GM04504 (cell line): ENCODE results near the gene CD34.

ENCODE experiments used
- DNase-seq: peaks from one replicate; pipeline ENCODE4 v3.0.0-alpha.2; 2012; ENCODE audit warnings: low read depth

CD34 gene

DNA sequence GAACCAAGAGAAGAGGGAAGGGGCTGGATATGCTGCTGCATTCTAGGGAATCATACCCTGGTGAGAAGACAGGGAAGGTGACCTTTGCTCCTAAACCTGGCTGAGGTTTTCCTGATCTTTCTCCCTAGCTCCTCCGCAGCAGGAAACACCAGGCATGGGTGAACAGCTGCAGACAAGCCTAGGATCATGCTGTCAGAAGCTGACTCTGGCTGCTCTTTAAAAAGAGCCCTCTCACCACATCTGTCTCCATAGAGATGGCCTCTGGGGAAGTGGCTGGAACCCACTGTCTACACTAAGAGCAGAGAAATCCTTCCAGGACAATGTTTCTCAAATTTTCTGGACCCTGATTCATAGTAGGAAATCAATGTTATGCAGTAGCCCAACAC lies 57.6 kb downstream of the CD34 start:
- no peak for DNase-seq

DNA sequence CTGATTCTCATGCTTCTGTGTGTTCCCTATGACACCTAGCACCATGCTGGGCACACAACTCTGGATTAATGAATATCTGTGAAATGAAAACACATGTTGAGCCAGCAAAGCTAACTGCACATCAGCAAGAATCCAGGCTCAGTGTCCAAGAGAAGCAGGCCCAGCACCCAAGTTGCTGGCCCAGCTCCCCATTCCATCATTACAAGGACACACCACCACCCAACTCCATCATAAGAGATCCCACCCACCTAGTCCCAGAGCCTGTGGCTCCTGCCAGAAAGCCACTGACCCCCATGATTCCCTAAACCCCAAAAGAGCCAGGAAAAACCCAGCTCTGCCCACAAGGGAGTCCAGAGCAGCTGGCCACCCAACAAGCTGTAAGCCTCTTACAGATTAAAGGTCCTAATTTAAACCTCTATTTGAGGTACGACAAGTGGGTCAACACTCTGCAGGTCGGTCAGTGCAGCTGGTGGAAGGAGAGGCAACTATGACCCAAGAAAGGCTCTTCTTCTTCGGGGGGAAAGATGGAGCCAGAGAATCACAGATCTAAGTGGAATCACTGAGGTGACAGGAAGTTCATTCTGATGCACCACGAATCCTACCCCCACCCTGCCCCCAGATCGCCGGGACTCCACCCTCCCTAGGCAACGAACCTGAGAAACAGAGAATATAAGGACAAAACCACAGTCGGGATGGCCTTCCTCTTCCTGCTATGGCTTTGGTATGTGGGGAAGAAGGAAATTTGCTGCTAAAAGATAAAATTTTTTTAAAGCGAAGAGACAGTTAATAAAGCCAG lies 58.2 kb downstream of the CD34 start:
- DNase-seq = no peak

GRCh38 chr1:207851696-207852095 lies 59.2 kb downstream of the CD34 start:
- no peak for DNase-seq

GRCh38 chr1:207850621-207851407 lies 60.1 kb downstream of the CD34 start:
- DNase-seq = no peak

- DNase-seq = no peak
Measured at GRCh38 chr1:207849646-207850045, 61.3 kb downstream of the CD34 start.

DNA sequence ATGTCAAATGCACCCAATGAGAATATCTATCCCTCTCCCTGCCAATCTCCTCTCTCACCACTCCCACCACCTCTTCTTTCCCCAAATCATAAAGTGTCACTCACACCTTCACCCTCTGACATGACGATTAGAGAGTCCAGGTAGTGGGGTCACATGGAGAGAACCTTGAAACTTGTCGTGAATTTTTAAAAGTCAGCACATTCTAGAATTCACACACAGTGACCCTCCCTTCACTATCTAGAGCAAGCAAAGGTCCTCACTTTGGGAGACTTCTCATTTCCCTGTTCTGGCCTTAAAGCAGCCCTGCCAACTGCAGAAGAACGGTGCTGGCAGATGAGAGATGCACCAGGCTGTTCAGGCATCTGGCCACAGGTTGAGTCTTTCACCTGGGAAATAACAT lies 61.9 kb downstream of the CD34 start:
- no peak for DNase-seq

DNA sequence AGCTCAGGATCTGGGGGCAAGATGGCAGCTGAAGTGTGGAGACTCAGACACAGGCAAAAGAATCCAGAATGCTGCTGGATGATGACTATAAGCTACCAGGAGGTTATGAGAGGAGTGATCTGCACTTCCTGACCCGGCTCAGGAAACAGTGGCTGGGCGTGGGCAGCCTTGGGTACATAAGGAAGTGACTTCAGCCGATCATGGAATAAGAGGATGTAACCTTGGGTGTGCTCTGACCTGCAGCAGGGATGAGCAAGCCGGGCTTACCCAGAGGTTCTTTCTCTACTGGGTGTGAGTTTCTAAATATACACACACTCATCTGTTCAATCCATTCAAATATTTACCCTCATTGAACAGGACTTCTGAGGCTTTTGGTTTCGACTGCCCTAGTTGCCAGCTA lies 62.7 kb downstream of the CD34 start:
- no peak for DNase-seq

DNA sequence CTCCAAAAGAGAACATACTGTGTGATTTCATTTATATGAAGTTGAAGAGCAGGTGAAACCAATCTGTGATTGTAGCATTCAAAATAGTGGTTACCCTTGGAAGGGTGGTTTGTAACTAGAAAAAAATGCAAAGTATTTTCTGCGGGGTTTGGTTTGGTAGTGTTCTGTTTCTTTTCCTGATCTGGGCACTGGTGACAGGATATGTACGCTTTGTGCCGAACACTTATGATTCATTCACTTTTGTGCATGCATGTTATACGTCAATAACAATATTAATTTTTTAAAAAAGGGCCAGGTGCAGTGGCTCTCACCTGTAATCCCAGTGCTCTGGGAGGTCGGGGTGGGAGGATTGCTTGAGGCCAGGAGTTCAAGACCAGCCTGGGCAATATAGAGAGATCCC lies 63.8 kb downstream of the CD34 start:
- DNase-seq = no peak

- no peak for DNase-seq
Measured at GRCh38 chr1:207845109-207845508, 65.8 kb downstream of the CD34 start.

DNA sequence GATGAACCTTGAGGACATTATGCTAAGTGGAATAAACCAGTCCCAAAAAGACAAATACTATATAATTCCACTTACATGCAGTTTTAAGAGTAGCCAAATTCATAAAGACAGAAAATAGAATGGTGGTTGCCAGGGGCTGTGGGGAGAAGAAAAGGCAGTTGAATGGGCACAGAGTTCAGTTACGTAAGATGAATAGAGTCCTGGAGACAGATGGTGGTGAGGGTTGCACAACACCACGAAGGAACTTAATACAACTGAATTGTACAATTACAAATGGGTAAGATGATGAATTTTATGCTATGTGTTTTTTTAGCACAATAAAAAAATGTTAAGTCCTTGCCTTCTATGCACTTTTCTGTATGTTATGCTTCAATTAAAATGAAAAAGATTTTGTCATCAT lies 66.6 kb downstream of the CD34 start:
- DNase-seq = no peak

- no peak for DNase-seq
Measured at GRCh38 chr1:207842506-207842905, 68.4 kb downstream of the CD34 start.

GRCh38 chr1:207841901-207842300 lies 69.0 kb downstream of the CD34 start:
- DNase-seq = no peak

DNA sequence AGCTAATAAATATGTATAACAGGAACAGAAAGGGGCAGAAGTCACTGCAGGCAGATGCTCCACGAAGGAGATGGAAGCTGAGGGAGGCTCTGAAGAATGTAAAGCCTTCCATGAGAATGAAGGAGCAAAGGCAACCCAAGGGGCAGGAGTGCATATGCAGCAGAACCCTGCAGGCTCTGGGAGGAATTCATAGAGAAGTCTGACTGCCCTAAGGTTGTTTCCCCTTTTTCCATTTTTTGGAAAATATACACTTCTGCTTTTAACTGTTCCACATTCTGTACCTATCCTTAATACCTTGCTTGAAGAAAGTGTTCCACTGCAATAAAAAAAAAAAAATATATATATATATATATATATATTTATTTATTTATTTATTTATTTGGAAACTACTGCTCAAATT lies 69.6 kb downstream of the CD34 start:
- no peak for DNase-seq

DNA sequence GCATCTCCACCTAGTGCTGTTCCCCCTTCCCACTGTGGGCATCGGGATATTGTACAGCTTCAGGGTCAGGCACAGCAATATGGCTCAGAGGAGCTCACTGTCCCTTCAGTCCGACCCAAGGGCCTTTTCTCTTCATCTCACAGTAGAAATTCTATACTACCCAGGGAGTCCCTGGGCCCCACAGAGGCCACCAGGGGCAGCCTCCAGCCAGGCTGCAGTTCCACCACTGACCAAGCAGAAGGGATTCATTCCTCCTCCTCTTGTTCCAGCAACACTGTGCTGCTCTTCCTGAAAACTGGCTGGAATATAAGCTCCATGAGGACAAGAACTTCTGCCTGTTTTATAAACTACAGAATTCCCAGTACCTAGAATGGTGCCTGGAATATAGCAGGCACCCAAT lies 70.5 kb downstream of the CD34 start:
- DNase-seq = no peak

DNA sequence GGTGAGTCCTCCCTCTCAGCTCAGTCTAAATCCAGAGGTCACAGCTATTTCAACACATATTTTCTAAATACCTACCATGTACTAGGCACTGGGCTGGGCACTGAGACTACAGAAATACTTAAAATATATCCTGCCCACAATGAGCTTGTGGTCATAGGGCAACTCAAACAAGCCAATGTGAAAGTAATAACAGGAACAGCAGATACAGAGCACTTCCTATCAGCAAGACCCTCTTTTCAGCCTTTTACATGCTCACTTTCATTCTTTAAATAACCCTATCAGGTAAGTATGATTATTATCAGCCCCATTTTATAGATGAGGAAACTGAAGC lies 71.9 kb downstream of the CD34 start:
- no peak for DNase-seq

DNA sequence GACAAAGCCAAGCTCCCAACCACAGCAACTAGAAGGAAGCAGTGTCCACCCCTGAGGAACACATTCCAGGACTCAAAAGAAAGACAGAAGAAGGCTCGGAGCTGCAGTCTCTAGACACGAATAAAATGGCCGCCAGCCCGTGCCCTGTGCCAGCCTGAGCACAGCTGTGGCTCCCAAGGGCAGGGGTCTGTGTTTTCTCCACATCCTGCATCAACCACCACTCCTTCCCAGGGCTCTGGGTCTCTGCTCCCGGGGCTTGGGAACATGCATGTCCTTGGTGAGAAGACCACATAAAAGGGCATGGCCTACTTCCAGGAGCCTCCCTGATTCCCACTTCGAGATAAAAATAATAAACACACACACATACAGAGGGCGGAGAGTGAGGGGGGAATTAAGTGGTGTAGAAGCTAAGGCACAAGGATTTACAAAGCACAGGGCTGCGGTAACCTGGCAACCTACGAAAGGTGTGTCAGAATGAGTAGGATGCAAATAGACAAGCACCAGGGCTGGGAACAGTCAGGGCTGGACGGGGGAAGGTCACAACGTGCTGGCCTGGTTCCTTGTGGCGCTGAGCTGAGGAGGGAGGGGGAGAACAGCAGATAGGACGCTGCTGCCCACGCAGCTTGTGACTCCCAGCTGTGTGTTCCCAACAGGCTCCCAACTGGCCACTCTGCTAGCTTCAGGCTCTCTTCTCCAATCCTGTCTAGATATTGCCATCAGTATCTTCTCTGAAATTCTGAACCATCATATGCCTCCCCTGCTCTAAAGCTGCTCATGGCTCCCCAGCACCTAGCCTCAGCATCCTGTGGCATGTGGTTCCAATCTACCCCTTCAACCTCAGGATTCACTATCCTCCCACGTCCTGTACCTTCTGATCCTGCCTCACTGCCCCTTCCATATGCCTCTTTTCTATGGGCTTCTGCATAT lies 72.5 kb downstream of the CD34 start:
- no peak for DNase-seq

DNA sequence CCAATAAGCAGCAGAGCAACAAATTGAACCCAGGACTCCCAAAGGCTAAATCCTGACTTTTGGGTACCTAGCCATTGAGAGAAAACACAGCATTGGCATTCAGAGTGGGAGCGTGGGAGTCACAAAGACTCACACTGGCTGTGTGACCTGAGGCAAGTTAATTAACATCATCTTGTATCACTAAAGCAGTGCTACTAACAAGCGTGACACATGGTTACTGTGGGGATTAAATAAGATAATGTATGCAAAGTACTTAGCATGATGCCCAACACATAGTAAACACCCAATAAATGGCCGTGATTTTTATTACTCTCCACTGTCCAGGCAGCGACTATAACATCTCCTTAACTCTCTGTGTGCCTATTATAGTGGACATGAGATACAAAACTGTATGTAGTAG lies 73.3 kb downstream of the CD34 start:
- no peak for DNase-seq

- DNase-seq = no peak
Measured at GRCh38 chr1:207836591-207837347, 74.2 kb downstream of the CD34 start.

DNA sequence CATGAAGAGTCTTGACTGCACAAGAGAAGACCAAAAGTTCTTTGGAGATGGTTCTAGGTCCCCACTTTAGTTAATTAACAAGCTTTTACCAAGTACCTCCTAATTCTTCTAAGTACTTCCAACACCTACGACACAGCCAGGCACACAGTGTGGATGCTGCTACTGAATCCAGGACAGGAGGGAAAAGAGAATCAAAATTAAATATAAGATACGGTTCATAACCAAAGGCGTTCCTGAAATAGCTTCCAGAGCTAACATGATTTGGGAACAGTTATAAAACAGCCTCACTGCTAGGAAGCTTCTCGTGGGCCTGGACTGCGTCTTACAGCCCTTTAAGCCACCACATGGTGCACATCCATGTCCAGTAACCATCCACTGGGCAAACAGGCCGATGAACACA lies 75.0 kb downstream of the CD34 start:
- no peak for DNase-seq

DNA sequence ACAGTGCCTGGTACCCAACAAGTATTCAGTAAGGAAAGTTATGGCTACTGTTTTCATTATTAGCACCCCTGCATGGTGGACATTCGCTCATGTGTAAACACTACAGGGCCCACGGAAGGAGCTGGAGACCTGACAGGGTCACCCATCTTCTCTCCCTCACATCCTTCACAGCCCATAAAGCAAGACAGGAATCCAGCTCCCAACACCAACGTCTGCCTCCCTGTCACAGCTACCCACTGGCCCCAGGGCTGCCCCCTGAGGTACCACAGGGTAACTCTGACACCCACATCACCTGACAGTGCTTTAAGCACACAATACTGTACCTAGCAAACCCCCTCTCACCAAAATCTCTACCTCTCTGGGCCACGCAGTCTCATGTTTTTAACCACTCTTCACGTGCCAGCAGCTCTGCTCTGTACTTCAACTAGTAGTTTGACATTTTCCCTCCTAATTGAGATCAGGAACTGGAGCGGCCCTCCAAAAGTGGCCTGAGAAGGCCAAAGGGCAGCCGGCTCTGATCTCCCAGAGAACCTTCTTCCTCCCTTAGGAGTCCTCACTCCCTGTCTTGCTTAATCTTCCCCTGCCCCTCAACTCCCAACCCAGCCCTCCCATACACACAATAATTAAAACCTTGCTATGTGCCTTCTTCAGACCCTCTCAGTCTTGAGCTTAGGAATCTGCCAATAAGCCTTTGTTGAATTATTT lies 76.8 kb downstream of the CD34 start:
- no peak for DNase-seq

GRCh38 chr1:207833381-207833780 lies 77.5 kb downstream of the CD34 start:
- no peak for DNase-seq
